ENCODE data around the gene FGF14.

DNA sequence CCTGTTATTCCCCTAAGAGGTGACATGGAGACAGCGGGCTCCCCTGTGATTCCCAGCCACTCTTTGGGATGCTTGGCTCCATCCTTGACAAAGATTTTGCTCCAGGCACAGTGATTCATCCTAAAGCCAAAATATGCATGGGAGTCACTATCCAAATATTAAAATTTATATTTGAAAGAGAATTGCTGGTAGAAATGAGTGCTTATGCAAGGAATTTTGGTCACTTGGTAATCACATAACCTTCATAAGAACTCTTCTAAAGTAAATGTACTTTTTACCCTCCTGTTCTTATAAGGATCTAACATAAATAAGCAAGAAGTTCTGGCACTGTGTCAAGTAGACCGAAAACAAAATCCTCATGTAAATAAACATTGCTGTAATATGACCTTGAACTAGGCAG is 563.5 kb downstream of the FGF14 start:
- TF ChIP-seq ZNF146 (tag by site-specific recombination; IDR thresholded peaks at IDR 0.05) (no peak), ZSCAN30 (tag by site-specific recombination; IDR thresholded peaks at IDR 0.05) (no peak), ZNF239 (tag by site-specific recombination; IDR thresholded peaks at IDR 0.05) (no peak)
- TF ChIP-seq, protein P1, sequence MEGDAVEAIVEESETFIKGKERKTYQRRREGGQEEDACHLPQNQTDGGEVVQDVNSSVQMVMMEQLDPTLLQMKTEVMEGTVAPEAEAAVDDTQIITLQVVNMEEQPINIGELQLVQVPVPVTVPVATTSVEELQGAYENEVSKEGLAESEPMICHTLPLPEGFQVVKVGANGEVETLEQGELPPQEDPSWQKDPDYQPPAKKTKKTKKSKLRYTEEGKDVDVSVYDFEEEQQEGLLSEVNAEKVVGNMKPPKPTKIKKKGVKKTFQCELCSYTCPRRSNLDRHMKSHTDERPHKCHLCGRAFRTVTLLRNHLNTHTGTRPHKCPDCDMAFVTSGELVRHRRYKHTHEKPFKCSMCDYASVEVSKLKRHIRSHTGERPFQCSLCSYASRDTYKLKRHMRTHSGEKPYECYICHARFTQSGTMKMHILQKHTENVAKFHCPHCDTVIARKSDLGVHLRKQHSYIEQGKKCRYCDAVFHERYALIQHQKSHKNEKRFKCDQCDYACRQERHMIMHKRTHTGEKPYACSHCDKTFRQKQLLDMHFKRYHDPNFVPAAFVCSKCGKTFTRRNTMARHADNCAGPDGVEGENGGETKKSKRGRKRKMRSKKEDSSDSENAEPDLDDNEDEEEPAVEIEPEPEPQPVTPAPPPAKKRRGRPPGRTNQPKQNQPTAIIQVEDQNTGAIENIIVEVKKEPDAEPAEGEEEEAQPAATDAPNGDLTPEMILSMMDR (tag by site-specific recombination; IDR thresholded peaks at IDR 0.05) = no peak
